HG02981 (cell line): Measurements from ENCODE around the gene SSMEM1.
"Not testable (repeated sequence)": the region's sequence is repeated elsewhere in the genome, so short reads cannot be mapped to it uniquely, and the experiment has no call there.

Experiments used
- ATAC-seq: cut with Tn5 transposase; IDR thresholded peaks from one replicate; pipeline ENCODE4 v1.9.1; 2021; ENCODE audit warnings: mild to moderate bottlenecking, moderate library complexity; ENCODE audit not compliant: unreplicated experiment

SSMEM1 gene

GRCh38 chr7:130210181-130210935 is 2.7 kb downstream of the SSMEM1 start:
- ATAC-seq = no peak

DNA sequence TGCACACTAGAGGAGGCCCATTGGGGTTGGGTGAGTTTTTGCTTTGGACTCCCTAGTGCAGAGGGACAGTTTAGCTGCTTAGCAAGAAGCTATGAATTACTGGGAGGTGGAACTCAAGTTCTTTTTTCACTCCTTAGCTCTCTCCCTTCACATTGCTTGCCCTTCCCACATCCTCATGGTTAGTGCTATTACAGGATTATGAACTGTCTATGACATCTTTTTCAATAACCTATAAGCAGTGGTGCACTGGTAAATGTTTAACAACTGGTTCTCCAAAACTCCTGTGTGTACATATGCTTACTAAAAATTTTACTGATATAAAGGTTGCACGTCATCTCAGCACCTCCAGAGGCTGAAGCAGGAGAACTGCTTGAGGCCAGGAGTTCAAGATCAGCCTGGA is 6.2 kb downstream of the SSMEM1 start:
- no peak for ATAC-seq

DNA sequence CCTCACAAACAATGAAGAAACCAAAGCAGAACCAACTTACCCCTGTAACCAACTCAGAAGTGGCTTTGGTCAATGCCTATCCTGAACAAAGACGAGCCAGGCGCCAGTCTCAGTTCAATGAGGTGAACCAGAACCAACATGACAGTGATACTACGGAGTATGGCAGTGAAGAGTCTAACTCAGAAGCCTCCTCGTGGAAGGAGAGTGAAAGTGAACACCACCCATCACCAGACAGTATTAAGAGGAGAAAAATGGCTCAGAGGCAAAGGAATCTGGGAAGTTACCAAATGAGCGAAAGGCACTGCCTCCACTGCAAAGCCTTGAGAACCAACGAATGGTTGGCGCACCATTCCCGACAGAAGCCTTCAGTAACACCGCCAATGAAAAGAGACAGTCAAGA is 8.4 kb downstream of the SSMEM1 start:
- ATAC-seq = no peak

DNA sequence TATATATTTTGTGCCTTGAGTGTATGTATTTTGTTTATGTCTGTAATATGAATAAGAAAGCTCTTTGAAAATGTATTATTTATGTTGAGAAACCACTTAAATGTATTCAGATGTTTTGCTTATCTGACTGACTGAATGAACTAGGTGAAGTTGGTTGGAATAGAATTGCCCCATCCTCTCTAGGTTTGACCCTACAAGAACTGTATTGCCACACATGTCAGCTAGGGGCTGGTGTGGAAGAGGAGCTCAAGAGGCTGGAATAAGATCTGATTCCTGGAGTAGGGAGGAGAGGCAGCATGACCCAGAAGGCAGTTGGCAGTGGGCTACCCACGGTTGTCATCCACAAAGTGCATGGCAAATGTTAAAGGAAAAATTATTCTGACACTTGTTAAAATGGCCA is 9.1 kb downstream of the SSMEM1 start:
- no peak for ATAC-seq

DNA sequence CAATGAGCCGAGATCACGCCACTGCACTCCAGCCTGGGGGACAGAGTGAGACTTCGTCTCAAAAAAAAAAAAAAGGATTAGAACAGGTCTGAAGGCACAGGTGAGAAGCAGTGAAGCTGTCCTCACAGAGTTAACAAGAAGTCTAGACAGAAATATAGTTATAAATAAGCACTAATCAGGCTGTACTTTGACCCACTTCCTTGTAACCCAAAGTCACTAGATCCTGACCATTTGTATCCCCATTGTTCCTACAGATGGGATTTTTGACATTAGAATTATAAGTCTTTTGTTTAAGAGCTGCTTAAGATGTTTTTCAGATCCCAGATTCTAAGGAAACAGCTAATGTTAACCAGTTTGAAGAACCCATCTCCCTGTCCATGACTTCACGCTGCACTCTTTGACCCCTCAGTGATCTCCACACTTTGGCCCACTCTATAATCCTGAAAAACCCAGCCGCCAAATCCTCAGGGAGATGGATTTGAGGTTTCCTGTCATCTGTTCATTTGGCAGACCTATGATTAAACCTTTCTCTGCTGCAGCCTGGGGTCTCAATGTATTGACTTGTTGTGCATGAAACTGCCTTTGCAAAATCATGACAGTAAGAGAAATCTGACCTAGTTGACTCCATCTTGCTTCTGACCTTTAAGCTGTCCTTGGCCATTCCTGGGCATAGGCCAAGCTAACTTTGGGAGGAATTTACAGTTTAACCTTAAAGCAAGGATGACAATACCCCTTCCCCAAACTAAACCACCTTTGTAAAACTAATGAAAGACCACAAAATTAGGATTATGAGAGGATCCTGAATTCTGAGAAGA is 11.4 kb downstream of the SSMEM1 start:
- no peak for ATAC-seq

GRCh38 chr7:130219871-130220270 is 12.2 kb downstream of the SSMEM1 start:
- ATAC-seq = no peak

- no peak for ATAC-seq
These were observed 14.1 kb downstream of the SSMEM1 start for GRCh38 chr7:130221746-130222145.

DNA sequence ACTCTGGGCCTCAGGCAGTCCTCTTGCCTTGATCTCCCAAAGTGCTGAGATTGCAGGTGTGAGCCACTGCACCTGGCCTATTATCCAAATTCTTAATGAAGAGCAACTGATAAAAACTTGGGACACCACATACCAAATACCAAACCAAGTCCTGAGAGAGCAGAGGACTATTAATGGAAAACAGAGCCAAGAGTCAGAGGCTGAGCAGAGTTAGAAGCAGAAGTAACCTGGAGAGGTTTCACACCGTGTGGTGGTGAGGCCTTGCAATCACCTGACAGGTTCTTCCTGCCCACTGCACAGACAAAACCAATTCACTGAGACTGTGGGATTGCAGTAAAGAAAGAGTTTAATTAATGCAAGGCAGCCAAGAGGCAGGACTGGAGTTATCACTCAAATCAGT is 16.0 kb downstream of the SSMEM1 start:
- no peak for ATAC-seq

GRCh38 chr7:130224210-130224609 is 16.6 kb downstream of the SSMEM1 start:
- ATAC-seq = no peak

DNA sequence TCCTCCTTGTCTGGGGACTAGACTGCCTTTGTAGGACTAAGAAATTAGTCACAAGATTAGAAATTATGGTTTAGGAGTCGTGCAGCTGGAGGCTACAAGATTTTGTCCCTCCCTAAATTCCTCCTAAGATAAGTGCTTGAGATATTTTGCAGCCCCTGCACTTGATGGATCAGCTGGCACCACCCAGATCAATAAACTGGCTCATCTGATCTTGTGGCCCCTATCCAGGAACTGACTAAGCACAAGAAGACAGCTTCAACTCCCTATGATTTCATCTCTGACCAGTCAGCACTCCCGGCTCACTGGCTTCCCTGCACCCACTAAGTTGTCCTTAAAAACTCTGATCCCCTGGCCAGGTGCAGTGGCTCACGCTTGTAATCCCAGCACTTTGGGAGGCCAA is 17.3 kb downstream of the SSMEM1 start:
- not testable (repeated sequence) for ATAC-seq

- no peak for ATAC-seq
These were observed 18.7 kb downstream of the SSMEM1 start for GRCh38 chr7:130226333-130226732.

GRCh38 chr7:130227883-130228575 is 20.4 kb downstream of the SSMEM1 start:
- no peak for ATAC-seq

DNA sequence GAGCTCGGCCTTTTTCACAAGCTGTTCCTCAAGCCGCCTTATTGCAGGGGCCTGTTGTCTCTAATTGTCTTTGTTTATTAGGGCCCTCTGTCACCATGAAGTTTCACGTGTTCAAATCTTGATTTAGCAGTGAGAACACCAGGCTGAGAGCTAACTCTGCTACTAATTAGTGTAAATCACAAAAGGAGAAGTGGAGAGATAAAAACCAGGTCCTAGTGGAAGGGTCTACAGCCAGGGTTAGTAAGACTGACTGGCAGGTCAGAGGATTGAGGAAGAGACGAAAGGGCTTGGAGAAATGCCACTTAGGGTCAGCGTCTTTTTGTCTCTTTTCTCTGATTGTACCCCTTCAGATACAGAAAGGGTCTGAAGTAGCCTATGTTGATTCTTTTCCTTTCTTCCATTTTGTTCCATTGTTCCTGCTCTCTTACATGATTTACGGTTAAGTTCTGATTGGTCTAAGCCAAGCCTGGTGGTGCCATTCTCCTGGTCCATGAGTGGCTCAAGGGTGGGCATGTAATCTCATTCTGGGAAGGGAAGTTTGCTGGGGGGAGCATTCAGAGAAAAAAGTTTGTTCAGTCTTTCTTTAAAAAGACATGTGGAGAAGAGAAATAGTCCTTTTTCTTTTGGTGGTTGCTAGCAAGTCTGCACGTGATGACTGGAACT is 21.3 kb downstream of the SSMEM1 start:
- no peak for ATAC-seq

- ATAC-seq = not testable (repeated sequence)
These were observed 22.3 kb downstream of the SSMEM1 start for GRCh38 chr7:130229981-130230380.

DNA sequence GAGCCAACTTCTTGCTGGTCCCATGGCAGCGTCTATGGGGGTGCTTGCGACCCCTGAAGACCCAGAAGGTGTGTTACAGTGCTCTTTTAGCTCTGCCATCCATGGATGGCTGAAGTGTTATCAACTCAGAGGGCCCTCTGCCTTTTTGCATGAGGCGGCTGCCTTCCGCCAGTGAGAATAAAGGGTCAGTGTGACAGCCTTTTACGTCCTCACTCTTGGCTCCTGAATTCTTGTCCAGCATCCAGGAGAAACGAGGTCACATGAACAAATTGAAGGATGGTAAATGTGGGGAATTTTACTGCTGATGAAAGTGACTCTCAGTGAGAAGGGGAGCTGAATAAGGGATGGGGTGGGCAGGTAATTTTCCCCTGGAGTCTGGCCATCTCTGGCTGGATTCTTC is 24.1 kb downstream of the SSMEM1 start:
- ATAC-seq = no peak

GRCh38 chr7:130232209-130232608 is 24.5 kb downstream of the SSMEM1 start:
- no peak for ATAC-seq

GRCh38 chr7:130234078-130234477 is 26.4 kb downstream of the SSMEM1 start:
- ATAC-seq = no peak

DNA sequence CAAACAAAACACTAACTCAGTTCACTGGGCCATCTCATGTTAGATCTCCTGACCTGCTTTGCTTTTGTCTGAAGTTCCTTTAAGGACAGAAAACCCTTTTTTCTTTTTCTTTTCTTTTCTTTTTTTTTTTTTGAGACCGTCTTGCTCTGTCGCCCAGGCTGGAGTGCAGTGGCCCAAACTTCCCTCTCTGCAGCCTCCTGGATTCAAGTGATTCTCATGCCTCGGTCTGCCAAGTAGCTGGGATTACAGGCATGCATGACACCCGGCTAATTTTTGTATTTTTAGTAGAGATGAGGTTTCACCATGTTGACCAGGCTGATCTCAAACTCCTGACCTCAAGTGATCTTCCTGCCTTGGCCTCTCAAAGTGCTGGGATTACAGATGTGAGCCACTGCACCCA is 28.7 kb downstream of the SSMEM1 start:
- ATAC-seq = not testable (repeated sequence)

DNA sequence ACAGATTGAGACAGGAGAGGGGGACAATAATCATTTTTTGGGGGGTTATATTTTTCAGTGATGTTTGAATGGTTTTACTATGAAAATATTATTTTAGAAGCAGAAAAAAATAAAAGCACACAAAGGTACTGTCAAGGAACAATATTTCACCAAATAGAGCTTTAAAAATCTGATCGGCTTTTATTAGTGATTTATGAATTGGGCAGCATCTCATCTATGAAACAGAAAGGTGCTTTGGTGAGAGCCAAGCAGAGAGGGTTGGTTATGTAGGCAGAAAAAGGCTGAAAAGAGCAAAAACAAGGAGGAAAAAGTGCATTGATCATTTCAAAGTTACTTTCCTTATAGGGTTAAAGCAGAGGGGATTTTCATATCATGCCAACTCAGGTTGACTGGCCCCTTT is 32.6 kb downstream of the SSMEM1 start:
- ATAC-seq = no peak

- ATAC-seq = no peak
These were observed 34.7 kb downstream of the SSMEM1 start for GRCh38 chr7:130242198-130243014.
